Natural killer cell (primary cell): Measurements from ENCODE around the gene IKZF4. TPM values are rescaled to one million over a fixed set of nuclear protein-coding genes. Genes with fewer than 3 reads are reported as not detected.

Source experiments
- ATAC-seq, 3 donors: fragments of 150-1000 bp in 2 of 3; fragments of 200-7000 bp in 1 of 3; cut with Tn5 transposase; 1 replicate in 1 of 3; 2 replicates in 2 of 3; pipeline ENCODE4 v1.10.0; 2021; ENCODE audit warnings: mild to moderate bottlenecking in 2 of 3, moderate library complexity in 2 of 3
- DNase-seq, 2 donors: peaks; one replicate each; pipeline versions ENCODE4 v3.0.0 to v3.0.0-alpha.2; 2013 to 2021; ENCODE audit warnings: mixed read lengths in 1 of 2
- H3K27ac ChIP-seq: one replicate; pipeline ENCODE4 v1.5.1; 2013; ENCODE audit warnings: mild to moderate bottlenecking, low read length
- H3K27me3 ChIP-seq: one replicate; pipeline ENCODE4 v1.6.1; 2013; ENCODE audit warnings: low read length; ENCODE audit not compliant: control insufficient read depth, insufficient read depth
- H3K36me3 ChIP-seq: one replicate; pipeline ENCODE4 v1.6.1; 2013; ENCODE audit warnings: low read length; ENCODE audit not compliant: control insufficient read depth, insufficient read depth
- H3K4me1 ChIP-seq: one replicate; pipeline ENCODE4 v1.6.1; 2013; ENCODE audit warnings: low read length; ENCODE audit not compliant: control insufficient read depth, insufficient read depth
- H3K4me3 ChIP-seq: one replicate; pipeline ENCODE4 v1.5.1; 2013; ENCODE audit warnings: low read length
- H3K9me3 ChIP-seq: one replicate; pipeline ENCODE4 v1.6.1; 2013; ENCODE audit warnings: low read length; ENCODE audit not compliant: control insufficient read depth, insufficient read depth
- H3K27ac Mint-ChIP-seq, 2 donors: one replicate each; pipeline ENCODE4 v1.8.0; 2022; ENCODE audit warnings: mild to moderate bottlenecking in 2 of 2, mixed read lengths in 2 of 2, moderate library complexity in 1 of 2
- H3K27me3 Mint-ChIP-seq, 2 donors: one replicate each; pipeline ENCODE4 v1.8.0; 2022; ENCODE audit warnings: low read depth in 2 of 2, mixed read lengths in 2 of 2
- H3K36me3 Mint-ChIP-seq: one replicate; pipeline ENCODE4 v1.8.0; 2022; ENCODE audit warnings: mixed read lengths
- H3K4me1 Mint-ChIP-seq, 2 donors: one replicate each; pipeline ENCODE4 v1.8.0; 2022; ENCODE audit warnings: mixed read lengths in 2 of 2
- H3K4me3 Mint-ChIP-seq: one replicate; pipeline ENCODE4 v1.8.0; 2022; ENCODE audit warnings: mild to moderate bottlenecking, moderate library complexity, mixed read lengths
- H3K9me3 Mint-ChIP-seq, 2 donors: one replicate each; pipeline ENCODE4 v1.8.0; 2022; ENCODE audit warnings: mixed read lengths in 2 of 2
- CTCF ChIP-seq: fragments of 200-600 bp; IDR thresholded peaks from one replicate; pipeline ENCODE4 v1.8.0; 2022; ENCODE audit warnings: antibody characterized with exemption
- WGBS: methylation state at CpG from one replicate; pipeline ENCODE4 v1.1.7; 2013; ENCODE audit warnings: missing lambda C conversion rate; ENCODE audit not compliant: insufficient coverage; 5-methylcytosine and 5-hydroxymethylcytosine counted together
- intact Hi-C: fragments of 100-400 bp; cut with micrococcal nuclease; formaldehyde crosslinking; loops from one replicate; pipeline ENCODE4 v1.14.2; 2022
- total RNA-seq, 4 donors: library from RNA; stranded (reverse); fragments of 120-200 nt in 1 of 4; gene quantifications; one replicate each; pipeline versions ENCODE4 v1.2.3 to v1.2.4, GENCODE V29; 2013 to 2022

IKZF4 gene
- total RNA-seq, 3 donors from 2014 or later (not counting 1 experiment from before 2014, with no cell fraction given) = 4.4 to 5.5 (median 5.5) TPM

GRCh38 chr12:56010111-56010570, 10.7 kb upstream of the IKZF4 start:
- H3K4me1 Mint-ChIP-seq = peaks cover 7 to 19% of the 10 kb centered on the region in 2 donors
- Histone ChIP-seq H3K4me1 (peaks cover 12% of the 10 kb centered on the region), H3K27me3 (no peaks in the 10 kb centered on the region), H3K36me3 (no peaks in the 10 kb centered on the region), H3K4me3 (no peak overlapping the region), H3K27ac (no peak overlapping the region), H3K9me3 (no peaks in the 10 kb centered on the region)
- H3K27me3 Mint-ChIP-seq = no peaks in the 10 kb centered on the region
- ATAC-seq (no peak), DNase-seq (no peak)
- intact Hi-C loops = no loop called here
- H3K36me3 Mint-ChIP-seq = no peaks in the 10 kb centered on the region
- H3K9me3 Mint-ChIP-seq = no peaks in the 10 kb centered on the region
- TF ChIP-seq CTCF = no peak
- WGBS = 81% methylated on average over 2 of the region's 2 CpGs
- H3K27ac Mint-ChIP-seq = no peak overlapping the region
- peak overlapping the region; percentile 28 for H3K4me3 Mint-ChIP-seq

GRCh38 chr12:56011509-56012090, 9.2 kb upstream of the IKZF4 start:
- ATAC-seq (no peak), DNase-seq (no peak)
- Mint-ChIP-seq H3K4me3 (no peak overlapping the region), H3K27ac (no peak overlapping the region), H3K9me3 (no peaks in the 10 kb centered on the region), H3K4me1 (peaks cover 7 to 19% of the 10 kb centered on the region in 2 donors), H3K36me3 (no peaks in the 10 kb centered on the region), H3K27me3 (no peaks in the 10 kb centered on the region)
- Histone ChIP-seq H3K27ac (no peak overlapping the region), H3K27me3 (no peaks in the 10 kb centered on the region), H3K4me3 (no peak overlapping the region), H3K36me3 (no peaks in the 10 kb centered on the region), H3K9me3 (no peaks in the 10 kb centered on the region), H3K4me1 (peaks cover 12% of the 10 kb centered on the region)
- no peak for TF ChIP-seq CTCF
- 88% methylated on average over 1 of the region's 2 CpGs for WGBS
- intact Hi-C loops = no loop called here

DNA sequence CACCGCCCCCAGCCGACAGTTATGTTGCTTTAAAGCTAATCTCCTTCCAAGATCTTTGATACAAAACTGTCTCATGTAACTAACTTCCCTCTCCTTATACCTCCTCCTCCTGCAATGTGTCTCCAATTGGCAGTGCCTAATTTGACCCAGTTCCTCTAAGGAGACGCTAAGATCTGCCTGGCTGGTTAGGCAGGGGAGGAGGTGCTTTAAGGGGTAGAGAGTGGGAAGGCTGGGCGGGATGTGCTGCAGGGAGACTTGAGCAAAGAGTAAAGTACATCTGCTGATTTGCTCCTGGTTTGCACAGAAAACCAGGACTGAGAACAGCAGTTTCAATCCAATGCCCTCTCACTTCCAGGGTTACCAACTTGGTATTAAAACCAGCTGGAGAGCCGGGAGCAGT, 7.4 kb upstream of the IKZF4 start:
- no peaks in the 10 kb centered on the region for H3K4me1 ChIP-seq
- Mint-ChIP-seq H3K4me3 (no peak overlapping the region), H3K27me3 (no peaks in the 10 kb centered on the region), H3K9me3 (no peaks in the 10 kb centered on the region), H3K4me1 (peaks cover 0 to 6% of the 10 kb centered on the region in 2 donors), H3K27ac (no peak overlapping the region), H3K36me3 (no peaks in the 10 kb centered on the region)
- H3K9me3 ChIP-seq = no peaks in the 10 kb centered on the region
- no peak for TF ChIP-seq CTCF
- intact Hi-C loops = no loop called here
- H3K36me3 ChIP-seq = no peaks in the 10 kb centered on the region
- ATAC-seq (no peak), DNase-seq (no peak)
- H3K4me3 ChIP-seq = no peak overlapping the region
- H3K27me3 ChIP-seq = no peaks in the 10 kb centered on the region
- WGBS = 91% methylated on average over 5 of the region's 5 CpGs
- no peak overlapping the region for H3K27ac ChIP-seq

DNA sequence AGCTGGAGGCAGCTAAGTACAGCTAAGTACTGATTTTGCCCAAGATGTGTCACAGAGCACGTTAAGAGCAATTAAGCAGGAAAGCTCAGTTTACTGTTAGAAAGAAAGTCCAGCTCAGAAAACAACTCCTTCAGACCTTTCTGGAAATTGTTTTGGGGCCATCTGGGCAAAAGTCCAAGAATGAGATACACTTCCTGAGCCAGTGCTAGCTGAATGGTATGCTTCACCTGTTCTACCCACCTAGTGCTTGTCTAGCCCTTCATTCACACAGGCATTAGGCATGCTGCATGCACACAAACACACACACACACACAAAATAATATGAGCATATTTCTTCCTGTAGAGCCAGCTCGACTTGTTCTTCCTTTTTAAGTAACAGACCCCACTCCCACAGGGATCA, 6.6 kb upstream of the IKZF4 start:
- Histone ChIP-seq H3K36me3 (no peaks in the 10 kb centered on the region), H3K4me1 (no peaks in the 10 kb centered on the region), H3K27ac (no peak overlapping the region), H3K4me3 (no peak overlapping the region), H3K9me3 (no peaks in the 10 kb centered on the region), H3K27me3 (no peaks in the 10 kb centered on the region)
- Mint-ChIP-seq H3K27ac (no peak overlapping the region), H3K27me3 (no peaks in the 10 kb centered on the region), H3K9me3 (no peaks in the 10 kb centered on the region), H3K4me1 (no peaks in the 10 kb centered on the region), H3K4me3 (no peak overlapping the region), H3K36me3 (no peaks in the 10 kb centered on the region)
- TF ChIP-seq CTCF = no peak
- intact Hi-C loops = no loop called here
- DNase-seq (no peak), ATAC-seq (no peak)
- WGBS = 65% methylated on average over 2 of the region's 2 CpGs
